ENCODE measurements around the gene REV1. TPM values are rescaled to one million over a fixed set of nuclear protein-coding genes. Genes with fewer than 3 reads are reported as not detected.

The REV1 gene
- total and polyA plus RNA-seq, 2 of the 8 experiments (the other 6 are each of a cell fraction or from before 2014, with no cell fraction given), result 16.6 to 34.3 TPM

GRCh38 chr2:99451280-99451679, 38.5 kb downstream of the REV1 start:
- ChIA-PET CTCF (ENCODE audit: partially characterized antibody) (interaction anchor here (0.9 kb wide), 1 partner anchor 14 kb away, joined by 3 read pairs; no protein-coding TSS in a partner anchor), POLR2A (ENCODE audit: partially characterized antibody) (no interaction called here)
- no peak overlapping the region for H3K18ac ChIP-seq (ENCODE audit: extremely low read depth, low read length)
- 94% methylated on average over 4 of the region's 4 CpGs; no CpG with 5 or more reads in 1 of the 2 experiments for WGBS, 2 experiments (ENCODE audit: extremely low coverage in 1 of 2, insufficient coverage in 1 of 2, insufficient read length in 1 of 2, insufficient replicate concordance in 2 of 2, low coverage in 1 of 2, low lambda C conversion rate in 2 of 2, missing lambda C conversion rate in 1 of 2)
- H3K27me3 ChIP-seq (replicated peaks in 1 of 4; ENCODE audit: control insufficient read depth in 3 of 4, extremely low read depth in 1 of 4, insufficient read depth in 3 of 4, low read length in 3 of 4), result no peaks in the 10 kb centered on the region
- no peak overlapping the region for H3K4me3 ChIP-seq (ENCODE audit: extremely low read depth in 1 of 4, insufficient read depth in 2 of 4, low read depth in 3 of 4, low read length in 4 of 4)
- H2BK120ac ChIP-seq (replicated peaks; ENCODE audit: low read depth, low read length), result no peak overlapping the region
- H2BK12ac ChIP-seq (ENCODE audit: low read depth, low read length), result no peak overlapping the region
- H3K36me3 ChIP-seq (ENCODE audit: control insufficient read depth in 2 of 4, insufficient read depth in 4 of 4, low read length in 3 of 4), result peaks cover 0 to 36% (median 7%) of the 10 kb centered on the region in 4 experiments; a peak in 6 of 8 replicates
- no peak overlapping the region for H3K27ac ChIP-seq (ENCODE audit: low read depth, low read length)
- no peak overlapping the region for H3K9ac ChIP-seq (replicated peaks in 1 of 4; ENCODE audit: extremely low read depth in 1 of 4, low read depth in 3 of 4, low read length in 3 of 4)
- H3K56ac ChIP-seq (replicated peaks; ENCODE audit: insufficient read length, low read depth, low read length), result no peak overlapping the region
- H4K20me1 ChIP-seq (replicated peaks in 1 of 2; ENCODE audit: control insufficient read depth in 1 of 2, insufficient read depth in 2 of 2, low read length in 2 of 2), result no peaks in the 10 kb centered on the region
- peaks cover 0 to 38% of the 10 kb centered on the region in 2 experiments; a peak in 2 of 4 replicates for H3K79me2 ChIP-seq (ENCODE audit: control insufficient read depth in 1 of 2, insufficient read depth in 2 of 2, low read length in 2 of 2)
- no peak overlapping the region for H3K4me2 ChIP-seq (ENCODE audit: insufficient read depth in 1 of 2, low read depth in 2 of 2, low read length in 2 of 2)
- H4K5ac ChIP-seq (ENCODE audit: insufficient read length, low read depth, low read length), result no peak overlapping the region
- H4K91ac ChIP-seq (replicated peaks; ENCODE audit: insufficient read length, low read length), result no peak overlapping the region
- no peak overlapping the region for H4K8ac ChIP-seq (ENCODE audit: extremely low read depth, insufficient read depth, low read length)
- no peaks in the 10 kb centered on the region for H3K23me2 ChIP-seq (ENCODE audit: low read depth, low read length)
- H2BK15ac ChIP-seq (ENCODE audit: low read length), result no peak overlapping the region
- H2AFZ ChIP-seq (ENCODE audit: low read length), result no peak overlapping the region
- H3K14ac ChIP-seq (ENCODE audit: insufficient read length), result no peak overlapping the region
- H2BK5ac ChIP-seq (ENCODE audit: low read depth, low read length), result no peak overlapping the region
- H2AK5ac ChIP-seq (ENCODE audit: low read depth, low read length), result no peak overlapping the region
- 0 out of 2 replicates have a peak, but pooled peaks cover 3% of the 10 kb centered on the region for H3K79me1 ChIP-seq (ENCODE audit: low read depth, low read length)
- no peaks in the 10 kb centered on the region for H3K4me1 ChIP-seq (replicated peaks in 1 of 4; ENCODE audit: control insufficient read depth in 3 of 4, insufficient read depth in 4 of 4, low read length in 3 of 4)
- FAIRE-seq (no peak), DNase-seq (ENCODE audit: low read depth in 1 of 2, low spot score in 2 of 2) (no peak)
- no peak overlapping the region for H3K4ac ChIP-seq (replicated peaks; ENCODE audit: insufficient read length, low read depth, low read length)
- H3K23ac ChIP-seq (ENCODE audit: insufficient read length), result no peak overlapping the region
- no peak for TF ChIP-seq BRCA1 (IDR thresholded peaks at IDR 0.05; ENCODE audit: low read depth, low read length)
- no peak for TF ChIP-seq TAF7 (optimal IDR thresholded peaks at IDR 0.05; ENCODE audit: borderline replicate concordance, low read depth, low read length)
- TF ChIP-seq KDM5A (IDR thresholded peaks at IDR 0.05; ENCODE audit: low read length), result no peak
- TF ChIP-seq RFX5 (IDR thresholded peaks at IDR 0.05; ENCODE audit: borderline replicate concordance, low read depth, low read length), result no peak
- no peak for TF ChIP-seq RAD21 (IDR thresholded peaks at IDR 0.05 in 1 of 2, conservative IDR thresholded peaks at IDR 0.05 in 1 of 2; ENCODE audit: low read depth in 2 of 2, low read length in 2 of 2)
- no peak for TF ChIP-seq CBX8 (IDR thresholded peaks at IDR 0.05; ENCODE audit: borderline replicate concordance, low read depth, low read length)
- no peak for TF ChIP-seq RNF2 (IDR thresholded peaks at IDR 0.05; ENCODE audit: borderline replicate concordance, low read depth, low read length, missing control alignments, poor library complexity, severe bottlenecking)
- TF ChIP-seq NRF1 (IDR thresholded peaks at IDR 0.05; ENCODE audit: low read depth, low read length), result no peak
- no peaks in the 10 kb centered on the region for H3K9me3 ChIP-seq (ENCODE audit: insufficient read depth in 2 of 2, low read depth in 1 of 2, low read length in 1 of 2)
- H2BK20ac ChIP-seq (ENCODE audit: low read length), result no peak overlapping the region

Data from H1 (cell line).